Activated CD4-positive, alpha-beta T cell treated with anti-CD3 and anti-CD28 coated beads for 48 hours (primary cell): ENCODE results near the gene CFAP221.

Source experiments
- DNase-seq: peaks from one replicate; pipeline ENCODE4 v3.0.0-alpha.2; 2020

CFAP221 gene

DNA sequence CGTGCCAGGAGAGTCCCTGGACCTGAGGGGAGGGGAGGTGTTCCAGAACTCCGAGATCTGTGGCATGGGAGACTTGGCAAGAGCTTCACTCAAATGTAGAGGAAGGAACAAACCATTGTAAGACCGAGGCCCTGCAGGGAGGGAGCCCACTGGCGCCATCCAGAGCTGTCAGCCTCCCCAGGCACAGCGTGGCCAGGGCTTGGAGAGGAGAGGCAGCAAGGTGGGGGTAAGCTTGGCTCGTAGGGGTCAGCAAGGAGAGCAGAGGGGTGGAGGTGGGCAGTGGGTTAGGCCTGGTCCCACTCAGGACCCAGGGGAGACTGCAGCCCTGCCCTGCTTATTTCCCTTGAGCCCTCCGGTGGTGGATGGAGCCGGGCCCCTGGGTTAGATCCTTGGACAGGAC is 138.3 kb downstream of the CFAP221 start:
- DNase-seq, result no peak

DNA sequence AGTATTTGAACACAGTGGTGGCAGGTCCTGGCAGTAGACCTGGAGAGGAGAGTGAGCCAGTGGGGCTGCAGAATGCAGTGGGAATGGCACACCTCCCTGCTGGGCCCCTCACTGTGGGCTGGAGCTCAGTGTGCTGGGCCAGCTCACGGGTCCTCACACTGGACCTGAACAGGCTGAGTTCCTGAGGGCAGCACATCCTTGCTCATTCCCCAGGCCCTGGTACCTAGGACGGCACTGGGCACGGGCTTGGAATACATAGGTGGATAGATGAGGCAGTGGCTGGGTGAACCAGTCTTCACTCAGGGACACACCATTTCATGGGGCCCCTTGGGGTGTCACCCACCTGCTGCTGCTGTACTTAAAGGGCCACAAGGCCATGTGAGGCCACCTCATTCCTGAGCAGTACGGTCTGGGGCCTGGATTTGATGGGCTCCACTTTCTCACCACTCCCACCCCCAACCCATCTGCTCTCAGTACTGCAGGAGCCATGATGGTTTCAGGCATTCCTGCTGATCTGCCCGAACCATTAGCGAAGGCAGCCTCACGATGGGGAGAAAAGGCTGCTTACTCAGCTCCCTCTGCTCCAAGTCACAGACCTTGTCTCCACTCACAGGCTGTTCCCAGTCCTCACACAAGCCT is 138.9 kb downstream of the CFAP221 start:
- DNase-seq, result no peak

DNA sequence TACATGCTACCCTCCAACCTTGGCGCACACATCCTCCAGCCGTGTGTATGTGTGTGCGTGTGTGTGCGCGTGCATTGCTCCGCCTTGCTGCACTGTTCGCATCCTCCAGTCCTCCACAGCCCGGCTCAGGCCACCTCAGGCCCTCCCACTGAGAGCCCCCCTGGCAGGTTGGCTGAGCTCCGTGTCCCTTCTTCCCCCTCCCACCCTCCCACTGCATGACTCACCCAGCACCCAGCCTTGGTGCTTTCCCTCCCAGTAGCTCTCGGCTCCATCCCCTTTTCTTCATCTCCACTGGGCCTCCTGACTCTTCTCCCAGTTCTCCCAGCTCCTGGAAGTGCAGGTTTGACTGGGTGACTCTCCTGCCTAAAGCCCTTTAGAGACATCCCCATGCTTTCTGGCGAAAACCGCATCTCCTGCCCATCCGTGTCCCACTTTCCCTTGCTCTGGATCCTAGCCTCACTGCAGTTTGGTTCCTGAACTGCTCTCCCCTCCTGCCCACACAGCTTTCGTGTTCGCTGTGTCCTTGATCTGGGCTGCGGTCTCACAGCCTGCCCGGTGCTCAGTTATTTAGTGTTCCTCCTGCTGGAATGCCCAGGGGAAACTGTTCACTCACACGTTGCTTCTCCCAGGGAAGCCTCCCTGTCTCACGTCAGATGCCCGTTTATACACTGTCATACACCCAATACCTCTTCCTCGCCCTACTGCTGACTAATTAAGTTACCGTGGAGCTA is 139.6 kb downstream of the CFAP221 start:
- DNase-seq, result no peak

DNA sequence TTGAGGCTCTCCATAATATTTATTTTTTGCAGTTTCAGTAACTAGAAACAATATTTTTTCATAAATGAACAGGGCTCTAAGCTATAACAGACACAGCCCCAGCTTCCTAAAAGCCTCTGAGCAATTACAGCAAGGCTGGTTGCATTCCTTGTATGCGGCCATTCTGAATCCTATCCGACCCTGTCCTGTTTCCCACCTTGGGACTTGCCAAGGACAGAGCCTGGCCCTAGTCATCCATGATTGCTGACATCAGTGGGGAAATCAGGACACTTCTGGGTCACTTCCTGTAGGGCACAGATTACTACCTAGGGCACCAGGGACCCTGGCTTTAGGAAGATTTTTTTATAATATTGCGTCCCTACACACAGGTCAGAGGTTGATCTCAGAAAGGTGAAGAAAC is 140.3 kb downstream of the CFAP221 start:
- DNase-seq, result no peak

DNA sequence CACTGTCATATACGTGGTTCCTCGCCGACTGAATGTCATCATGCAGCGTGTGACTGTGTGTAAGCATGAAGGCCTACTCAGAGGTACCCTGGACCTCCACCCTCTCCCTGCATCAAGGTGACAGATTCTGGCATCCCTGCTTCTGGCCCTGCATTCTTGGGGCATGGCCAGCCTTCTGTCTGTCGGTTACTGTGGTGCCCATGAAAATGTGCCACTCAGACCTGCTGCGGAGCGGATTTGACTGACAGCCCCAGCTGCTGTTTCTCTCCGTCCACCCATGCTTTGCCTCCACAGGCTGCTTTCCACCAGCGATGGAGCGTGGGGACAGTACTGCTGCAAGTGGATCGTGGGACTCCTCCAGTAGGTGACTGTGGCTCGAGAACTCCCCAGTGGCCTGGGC is 144.4 kb downstream of the CFAP221 start:
- no peak for DNase-seq

DNA sequence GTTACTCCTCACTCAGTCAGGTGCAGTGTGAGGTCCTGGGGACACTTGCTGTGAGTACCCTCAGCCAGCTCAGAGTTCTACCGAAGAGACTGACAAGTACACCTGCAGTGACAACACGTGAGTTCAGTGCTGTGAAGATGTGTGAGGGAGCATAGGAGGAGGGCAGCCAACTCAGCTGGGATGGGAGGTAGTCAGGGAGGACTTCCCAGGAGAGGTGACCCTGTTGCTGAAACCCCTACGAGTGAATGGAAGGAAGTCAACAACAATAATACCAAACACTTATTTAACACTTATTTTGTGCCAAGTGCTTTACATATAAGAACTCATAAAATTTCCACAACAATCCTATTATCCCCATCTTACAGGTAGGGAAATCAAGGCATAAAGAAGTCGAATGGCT is 145.0 kb downstream of the CFAP221 start:
- no peak for DNase-seq

DNA sequence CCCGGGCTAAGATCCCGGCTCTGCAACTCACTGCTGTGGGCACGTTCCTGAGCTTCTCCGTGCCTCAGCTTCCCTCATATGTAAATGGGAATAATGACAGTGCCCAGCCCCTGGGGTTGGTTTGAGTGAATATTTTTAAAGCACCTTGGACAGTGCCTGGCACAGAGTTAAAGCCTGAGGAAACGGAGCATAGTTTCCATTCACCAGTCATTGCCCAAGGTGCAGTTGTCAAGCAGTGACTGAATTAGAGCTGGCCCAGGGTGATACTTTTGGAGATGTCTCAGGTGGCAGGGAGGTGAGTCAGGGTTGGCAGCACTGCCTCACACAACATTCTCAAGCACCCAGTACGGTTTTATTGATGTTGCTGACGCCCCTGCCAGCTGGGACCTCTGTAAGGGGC is 146.9 kb downstream of the CFAP221 start:
- DNase-seq, result no peak

DNA sequence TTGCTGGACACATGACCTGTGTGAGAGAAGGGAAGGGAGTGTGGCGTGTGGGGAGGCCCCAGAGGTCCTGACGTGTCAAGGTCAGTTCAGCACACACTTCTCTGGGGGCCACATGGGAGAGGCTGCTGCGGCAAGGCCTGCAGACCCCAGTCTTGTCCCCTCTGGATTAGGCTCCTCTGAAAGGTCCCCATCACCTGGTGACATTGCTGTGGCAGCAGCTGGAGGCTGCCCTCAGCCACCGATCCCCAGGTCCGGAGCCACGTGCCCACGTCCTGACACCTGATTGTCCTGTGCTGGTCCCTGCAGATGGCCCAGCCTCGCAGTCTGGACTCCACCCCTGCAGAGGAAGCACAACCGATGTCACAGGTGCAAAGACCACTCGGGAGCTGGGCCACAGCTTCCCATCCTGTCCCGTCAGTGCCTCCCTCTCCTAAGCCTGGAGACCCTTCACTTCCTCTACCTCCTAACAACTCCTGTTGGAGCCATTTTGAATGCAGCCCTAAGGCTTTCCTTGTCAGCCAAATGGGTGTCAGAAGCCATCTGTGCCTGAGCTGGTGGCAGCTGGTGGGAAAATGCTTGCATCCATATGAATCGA is 147.5 kb downstream of the CFAP221 start:
- no peak for DNase-seq

DNA sequence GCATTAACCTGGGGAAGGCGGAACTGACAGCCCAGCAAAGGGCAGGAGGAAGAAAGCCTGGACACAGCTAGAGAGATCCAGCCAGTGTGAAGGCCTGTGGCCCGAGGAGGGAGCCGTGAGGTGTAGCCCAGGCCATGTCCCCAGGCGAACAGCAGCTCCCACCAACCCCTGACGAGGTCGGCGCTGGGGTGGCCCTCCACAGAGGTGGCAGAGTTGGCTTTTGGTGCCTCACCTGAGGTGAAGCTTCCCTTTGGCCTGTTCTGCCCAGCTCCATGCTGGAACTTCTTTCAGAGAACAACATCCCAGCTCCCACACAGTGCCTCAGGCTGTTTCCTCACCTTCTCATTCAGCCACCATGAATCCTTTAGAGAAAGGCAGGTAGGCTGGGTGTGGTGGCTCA is 148.1 kb downstream of the CFAP221 start:
- no peak for DNase-seq

DNA sequence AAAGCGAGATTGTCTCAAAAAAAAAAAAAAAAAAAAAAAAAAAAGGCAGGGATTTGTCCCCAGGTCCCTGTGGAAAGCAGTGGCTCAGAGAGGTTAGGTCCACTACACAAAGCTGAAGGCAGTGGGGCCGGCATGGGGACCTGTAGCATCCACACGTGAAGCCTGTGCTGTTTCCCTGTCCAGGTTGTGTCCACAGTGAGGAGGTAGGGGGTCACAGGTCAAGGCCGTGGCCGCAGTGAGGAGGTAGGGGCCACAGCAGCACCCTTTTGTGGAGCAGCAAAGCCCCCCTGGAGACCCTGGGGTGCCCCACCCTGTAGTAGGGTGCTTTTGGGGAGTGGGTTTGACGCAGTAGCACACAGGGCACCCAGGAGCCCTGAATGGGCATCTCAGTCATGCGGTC is 148.7 kb downstream of the CFAP221 start:
- no peak for DNase-seq

DNA sequence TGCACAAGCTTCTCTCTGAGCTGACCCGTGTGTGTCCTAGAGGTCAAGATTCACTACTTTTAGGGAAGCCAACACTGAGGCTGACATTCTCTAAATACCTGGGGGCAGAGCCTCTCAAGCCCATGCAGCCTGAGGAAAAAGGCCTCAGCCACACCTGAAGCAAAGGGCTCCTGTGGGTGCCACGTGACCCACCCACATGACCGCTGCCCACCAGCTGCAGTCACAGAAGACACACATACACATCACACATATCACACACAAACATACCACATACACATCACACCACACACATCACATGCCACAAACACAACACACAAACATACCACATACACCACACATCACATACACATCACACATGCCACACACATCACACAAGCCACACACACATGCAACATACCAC is 149.3 kb downstream of the CFAP221 start:
- no peak for DNase-seq

DNA sequence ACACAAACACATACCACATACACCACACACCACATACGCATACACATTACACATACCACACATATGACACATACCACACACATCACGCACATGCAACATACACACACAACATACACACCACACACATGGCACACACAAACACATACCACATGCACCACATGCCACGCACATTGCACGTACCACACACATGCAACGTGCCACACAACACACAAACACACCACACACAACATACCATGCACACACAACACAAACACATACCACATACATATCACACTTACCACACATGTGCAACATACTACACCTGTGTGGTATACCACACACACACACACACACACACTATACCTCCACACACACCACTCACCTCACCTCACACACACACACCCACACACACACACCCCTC is 149.7 kb downstream of the CFAP221 start:
- DNase-seq, result no peak

DNA sequence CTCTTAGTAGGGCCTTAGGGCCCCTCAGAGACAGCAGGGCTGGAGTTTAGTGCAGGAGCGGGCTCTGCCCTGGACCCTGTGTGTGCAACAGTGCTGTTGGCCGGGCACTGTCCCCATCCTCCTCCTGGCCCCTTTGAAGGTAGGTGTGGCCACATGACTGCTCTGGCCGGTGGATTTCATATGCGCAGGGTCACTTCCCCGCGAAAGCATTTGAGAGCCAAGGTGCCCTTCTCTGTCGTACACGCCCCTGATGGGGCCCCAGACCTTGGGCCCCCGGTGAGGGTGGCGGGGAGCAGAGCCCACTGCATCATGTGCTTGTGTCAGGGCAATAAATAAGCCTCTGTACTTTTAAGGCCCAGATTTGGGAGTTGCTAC is 150.2 kb downstream of the CFAP221 start:
- DNase-seq, result no peak

DNA sequence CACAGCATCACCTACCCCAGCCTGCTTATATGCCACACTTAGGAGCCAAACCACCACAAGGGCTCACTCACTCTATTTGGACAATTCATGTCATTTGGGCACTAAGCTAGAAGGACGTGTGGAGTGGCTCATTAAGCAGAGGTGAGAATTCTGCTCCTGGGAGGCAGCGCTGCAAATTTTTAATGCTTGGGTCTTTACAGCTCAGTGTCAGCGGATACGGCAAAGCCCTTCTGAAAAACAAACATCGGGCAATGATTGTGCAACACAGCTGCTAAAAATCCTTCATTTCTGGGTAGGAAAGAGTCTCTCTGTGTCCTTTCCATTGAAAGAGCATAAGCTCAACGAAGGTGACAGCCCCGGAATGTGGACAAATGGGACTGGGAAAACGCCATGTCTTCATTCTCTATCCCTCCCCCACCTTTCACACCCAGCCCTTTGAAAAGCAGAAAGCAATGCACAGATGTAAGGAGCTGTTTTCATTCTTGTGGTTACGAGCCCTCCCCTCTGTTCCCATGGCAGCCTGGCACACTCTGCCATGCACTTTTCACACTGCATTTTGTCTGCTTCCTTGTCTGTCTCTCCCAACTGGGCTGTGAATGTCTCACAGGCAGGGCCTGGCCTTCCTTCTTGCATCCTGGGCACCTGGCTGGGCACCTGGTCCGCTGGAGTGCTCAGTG is 150.7 kb downstream of the CFAP221 start:
- DNase-seq, result no peak

DNA sequence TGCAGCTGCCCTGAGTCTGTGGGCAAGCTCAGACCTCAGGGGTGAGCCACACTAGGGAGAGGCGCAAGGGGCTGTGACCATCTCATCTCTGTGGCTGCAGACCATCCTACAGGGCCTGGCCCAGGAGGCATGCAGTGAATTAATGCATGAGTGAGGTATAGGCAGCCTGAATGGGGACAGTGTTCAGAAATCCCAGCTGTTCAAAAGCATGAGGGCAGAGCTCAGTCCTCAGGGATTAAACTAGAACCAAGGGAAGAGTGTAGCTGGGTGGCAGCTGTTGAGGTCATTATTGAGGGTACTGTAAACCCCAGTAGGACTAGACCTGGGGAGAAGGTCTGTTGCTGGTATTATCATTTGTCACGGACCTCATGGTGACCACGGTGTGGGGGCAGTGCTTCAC is 151.8 kb downstream of the CFAP221 start:
- DNase-seq, result no peak

DNA sequence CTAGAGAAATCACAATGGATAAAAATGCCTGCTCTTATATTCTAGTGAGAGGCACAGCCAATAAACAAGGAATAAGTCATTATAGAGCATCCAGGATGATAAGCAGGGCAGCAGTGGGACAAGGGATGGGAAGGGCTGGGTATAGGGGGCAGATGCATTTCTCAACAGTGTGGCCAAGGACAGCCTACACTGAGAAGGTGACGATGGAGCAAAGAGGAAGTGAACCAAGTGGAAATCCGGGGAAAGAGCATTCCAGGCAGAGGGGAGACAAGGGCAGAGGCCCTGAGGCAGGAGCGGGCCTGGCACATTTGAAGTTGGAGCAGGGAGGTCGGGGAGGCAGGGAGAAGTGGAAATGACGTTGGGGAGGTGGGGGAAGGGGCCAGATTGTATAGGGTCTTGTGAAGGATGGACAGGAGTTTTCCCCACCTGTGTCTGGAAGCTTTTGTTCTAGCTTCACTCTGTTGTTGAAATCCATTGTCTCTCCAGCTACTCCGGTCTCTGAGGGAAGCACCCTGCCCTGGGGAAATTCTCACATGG is 152.3 kb downstream of the CFAP221 start:
- no peak for DNase-seq

DNA sequence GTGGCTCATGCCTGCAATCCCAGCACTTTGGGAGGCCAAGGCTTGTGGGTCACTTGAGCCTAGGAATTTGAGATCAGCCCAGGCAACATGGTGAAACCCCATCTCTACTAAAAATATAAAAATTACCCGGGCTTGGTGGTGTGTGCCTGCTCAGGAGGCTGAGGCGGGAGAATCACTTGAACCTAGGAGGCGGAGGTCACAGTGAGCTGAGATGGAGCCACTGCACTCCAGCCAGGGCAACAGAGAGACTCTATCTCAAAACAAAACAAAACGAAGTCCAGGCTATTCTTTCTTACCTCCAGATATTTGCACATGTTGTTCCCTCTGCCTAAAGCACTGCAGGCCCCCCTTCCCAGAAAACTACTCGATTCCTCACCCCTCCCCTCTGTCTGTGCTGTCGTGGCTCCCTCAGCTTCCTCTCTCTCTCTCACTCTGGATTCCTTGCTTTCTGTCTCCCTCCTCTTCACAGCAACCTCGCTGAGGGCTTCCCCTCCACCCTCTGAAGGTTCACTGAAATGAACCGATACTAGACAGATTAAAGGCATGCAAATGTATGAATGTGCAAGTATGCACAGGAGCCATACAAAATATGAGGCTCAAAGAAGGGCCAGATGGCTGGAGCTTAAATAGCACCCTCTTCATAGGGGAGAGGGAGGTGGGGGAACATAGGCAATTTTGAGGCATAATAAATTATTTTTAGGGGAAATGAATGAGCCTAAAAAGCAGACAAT is 153.2 kb downstream of the CFAP221 start:
- DNase-seq, result peak; percentile 40

DNA sequence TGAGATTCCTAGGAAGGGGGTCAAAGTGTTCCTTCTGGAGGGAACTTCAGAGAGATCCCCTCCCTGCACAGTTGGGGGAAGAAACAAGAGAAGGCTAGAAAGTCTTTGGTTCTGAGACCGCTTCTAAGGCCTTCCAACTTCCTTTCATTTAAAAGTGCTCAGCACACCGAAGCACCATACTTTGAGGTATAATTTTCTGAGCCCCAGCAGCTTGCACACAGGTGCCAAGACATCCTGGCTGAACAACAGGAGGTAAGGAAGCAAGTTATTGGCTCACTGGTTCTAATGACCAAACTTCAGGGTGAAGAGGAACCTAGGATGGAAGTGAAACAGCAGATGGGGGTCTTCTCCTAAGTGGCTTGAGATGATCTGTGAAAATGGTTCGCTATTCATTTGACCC is 154.0 kb downstream of the CFAP221 start:
- DNase-seq, result no peak

DNA sequence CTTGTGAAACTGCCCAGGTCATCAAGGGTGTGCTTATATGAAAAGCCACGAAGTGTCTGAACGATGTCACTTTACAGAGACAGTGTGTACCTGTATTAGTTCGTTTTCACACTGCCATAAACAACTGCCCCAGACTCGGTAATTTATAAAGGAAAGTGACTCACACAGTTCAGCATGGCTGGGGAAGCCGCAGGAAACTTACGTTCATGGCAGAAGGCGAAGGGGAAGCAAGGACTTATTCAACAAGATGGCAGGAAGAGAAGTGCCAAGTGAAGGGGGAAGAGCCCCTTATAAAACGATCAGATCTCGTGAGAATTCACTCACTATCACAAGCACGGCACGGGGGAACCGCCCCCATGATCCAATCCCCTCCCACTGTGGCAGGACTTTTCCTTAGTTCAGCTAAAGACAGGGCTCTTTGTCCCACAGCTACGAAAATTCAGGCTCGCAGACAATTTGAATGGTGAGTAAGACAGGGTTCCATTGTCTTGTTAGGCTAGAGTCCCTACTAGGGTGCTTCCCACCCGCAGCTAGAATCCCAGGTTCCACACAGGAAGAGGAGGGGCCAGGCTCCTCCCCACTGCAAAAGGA is 154.9 kb downstream of the CFAP221 start:
- no peak for DNase-seq

DNA sequence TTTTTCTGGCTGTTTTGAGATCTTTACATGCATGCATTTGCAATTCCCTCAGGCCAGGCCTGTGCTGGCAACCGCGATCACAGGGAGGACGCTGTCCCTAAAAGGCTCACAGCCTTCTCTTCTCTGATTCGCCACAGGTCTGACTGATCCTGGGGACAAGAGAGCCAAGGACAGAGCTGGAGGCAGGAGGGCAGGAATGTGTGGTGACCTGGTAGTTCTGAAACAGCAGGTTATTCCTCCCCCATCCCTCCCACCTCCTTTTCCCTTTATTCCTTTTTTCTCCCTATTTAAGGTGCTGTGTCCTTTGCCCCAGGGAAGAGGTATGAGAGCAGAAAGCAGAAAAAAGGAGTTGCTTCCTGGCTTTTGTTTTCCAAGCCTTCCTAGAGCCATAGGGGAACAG is 156.6 kb downstream of the CFAP221 start:
- no peak for DNase-seq

DNA sequence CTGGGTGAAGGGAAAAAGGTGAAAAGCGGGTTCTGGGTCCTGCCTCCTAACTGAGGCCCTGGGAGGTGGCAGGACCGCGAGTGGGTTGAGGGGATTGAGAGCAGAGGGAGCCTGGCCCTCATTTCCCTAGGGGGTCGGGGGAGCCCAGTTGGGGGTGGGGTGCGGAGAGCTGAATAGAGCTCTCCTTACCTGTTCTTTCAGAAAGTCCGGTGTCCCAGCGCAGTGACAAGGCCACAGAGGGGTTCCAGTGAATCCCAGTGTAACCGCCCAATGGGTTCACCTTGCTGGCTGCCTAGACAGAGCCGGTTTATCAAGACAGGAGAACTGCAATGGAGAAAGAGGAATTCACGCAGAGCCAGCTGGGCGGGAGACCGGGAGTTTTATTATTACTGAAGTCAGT is 157.1 kb downstream of the CFAP221 start:
- DNase-seq, result no peak

DNA sequence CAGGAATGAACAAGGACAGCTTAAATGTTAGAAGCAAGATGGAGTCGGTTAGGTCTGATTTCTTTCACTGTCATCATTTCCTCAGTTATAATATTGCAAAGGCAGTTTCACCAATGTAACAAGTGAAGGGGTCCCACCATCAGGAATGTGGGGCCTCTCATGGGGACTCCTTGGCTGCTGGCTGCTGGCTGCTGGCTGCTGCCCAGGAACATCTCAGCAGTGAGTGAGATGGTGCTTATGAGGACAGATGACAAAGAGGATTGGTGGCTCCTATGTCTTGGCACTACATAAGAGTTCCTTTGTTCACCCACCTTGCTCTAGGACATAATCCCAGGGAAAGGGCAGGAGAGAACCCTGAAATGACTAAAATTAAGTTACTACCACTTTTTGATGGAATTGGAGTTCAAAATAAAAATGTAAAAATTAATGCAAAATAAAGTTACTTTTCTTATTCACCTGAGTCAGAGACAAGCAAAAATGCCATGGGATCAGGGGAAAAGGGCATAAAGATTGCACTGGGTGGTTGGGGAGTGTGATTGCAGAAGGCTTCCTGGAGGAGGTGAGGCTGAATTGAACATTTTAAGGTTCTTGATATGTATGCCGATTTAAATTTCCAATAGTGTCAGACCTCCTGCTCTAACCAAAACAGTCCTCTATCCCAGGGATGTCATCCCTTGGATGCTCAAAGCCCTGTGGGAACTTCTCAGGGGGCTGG is 158.1 kb downstream of the CFAP221 start:
- DNase-seq, result no peak
